Neural crest cell (in vitro differentiated cells): ENCODE data around the gene SLC27A1. TPM values are rescaled to one million over a fixed set of nuclear protein-coding genes. Genes with fewer than 3 reads are reported as not detected.
A peak's percentile ranks its signal among the peaks of the same experiment; 100 is the strongest.

Experiments
- DNase-seq: peaks from one replicate; pipeline ENCODE4 v3.0.0; 2021; ENCODE audit warnings: low read depth, mixed read lengths, low spot score
- H3K27ac Mint-ChIP-seq: one replicate; pipeline ENCODE4 v1.8.0; 2021; ENCODE audit warnings: mild to moderate bottlenecking, mixed read lengths; ENCODE audit not compliant: unreplicated experiment
- H3K27me3 Mint-ChIP-seq: 2 replicates; pipeline ENCODE4 v1.8.0; 2021; ENCODE audit warnings: low read depth, mild to moderate bottlenecking, mixed read lengths
- H3K36me3 Mint-ChIP-seq: 2 replicates; pipeline ENCODE4 v1.8.0; 2021; ENCODE audit warnings: low read depth, mild to moderate bottlenecking, mixed read lengths
- H3K4me1 Mint-ChIP-seq: 2 replicates; pipeline ENCODE4 v1.8.0; 2021; ENCODE audit warnings: mixed read lengths
- H3K4me3 Mint-ChIP-seq: one replicate; pipeline ENCODE4 v1.8.0; 2021; ENCODE audit warnings: mild to moderate bottlenecking, mixed read lengths
- H3K9me3 Mint-ChIP-seq: 2 replicates; pipeline ENCODE4 v1.8.0; 2021; ENCODE audit warnings: mixed read lengths
- total RNA-seq: library from RNA; stranded (reverse); gene quantifications from 2 replicates; pipeline ENCODE4 v1.2.1, GENCODE V29; 2021
- TF ChIP-seq, protein P1 (sequence below): fragments of 200-600 bp; sonication (generic); conservative IDR thresholded peaks from 2 replicates; pipeline ENCODE4 v1.5.0; 2021; ENCODE audit warnings: antibody characterized with exemption, mild to moderate bottlenecking

The SLC27A1 gene
- total RNA-seq, 1 donor from 2014 or later: 17.4 TPM

GRCh38 chr19:17460372-17461230, 9.7 kb upstream of the SLC27A1 start, which contains the start of gene NXNL1:
NXNL1 (minus strand) TSS chr19:17460926; CDS start chr19:17460869, 57 bp downstream.
- Mint-ChIP-seq H3K4me3 (no peak within 1 kb of the TSS), H3K36me3 (no peaks in the 10 kb centered on the region), H3K9me3 (no peaks in the 10 kb centered on the region), H3K4me1 (peaks cover 4% of the 10 kb centered on the region), H3K27ac (no peak within 1 kb of the TSS), H3K27me3 (peaks cover 29% of the 10 kb centered on the region)
- no peak for DNase-seq
- TF ChIP-seq, protein P1, sequence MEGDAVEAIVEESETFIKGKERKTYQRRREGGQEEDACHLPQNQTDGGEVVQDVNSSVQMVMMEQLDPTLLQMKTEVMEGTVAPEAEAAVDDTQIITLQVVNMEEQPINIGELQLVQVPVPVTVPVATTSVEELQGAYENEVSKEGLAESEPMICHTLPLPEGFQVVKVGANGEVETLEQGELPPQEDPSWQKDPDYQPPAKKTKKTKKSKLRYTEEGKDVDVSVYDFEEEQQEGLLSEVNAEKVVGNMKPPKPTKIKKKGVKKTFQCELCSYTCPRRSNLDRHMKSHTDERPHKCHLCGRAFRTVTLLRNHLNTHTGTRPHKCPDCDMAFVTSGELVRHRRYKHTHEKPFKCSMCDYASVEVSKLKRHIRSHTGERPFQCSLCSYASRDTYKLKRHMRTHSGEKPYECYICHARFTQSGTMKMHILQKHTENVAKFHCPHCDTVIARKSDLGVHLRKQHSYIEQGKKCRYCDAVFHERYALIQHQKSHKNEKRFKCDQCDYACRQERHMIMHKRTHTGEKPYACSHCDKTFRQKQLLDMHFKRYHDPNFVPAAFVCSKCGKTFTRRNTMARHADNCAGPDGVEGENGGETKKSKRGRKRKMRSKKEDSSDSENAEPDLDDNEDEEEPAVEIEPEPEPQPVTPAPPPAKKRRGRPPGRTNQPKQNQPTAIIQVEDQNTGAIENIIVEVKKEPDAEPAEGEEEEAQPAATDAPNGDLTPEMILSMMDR: no peak

DNA sequence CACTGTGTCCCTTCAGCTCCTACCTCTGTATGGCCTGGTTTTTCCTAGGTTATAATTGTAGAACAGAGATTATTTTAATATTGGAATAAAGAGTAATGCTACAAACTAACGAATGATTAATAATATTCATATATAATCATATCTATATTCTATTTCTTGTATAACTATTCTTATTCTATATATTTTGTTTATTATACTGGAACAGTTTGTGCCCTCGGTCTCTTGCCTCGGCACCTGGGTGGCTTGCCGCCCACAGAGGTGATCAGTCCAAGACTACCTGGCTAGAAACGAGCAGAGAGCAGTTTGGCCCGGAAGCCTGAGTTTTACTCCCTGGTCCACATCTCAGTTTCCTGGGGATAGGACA, 3.9 kb upstream of the SLC27A1 start:
- DNase-seq: no peak
- Mint-ChIP-seq H3K36me3 (no peaks in the 10 kb centered on the region), H3K27me3 (peaks cover 12% of the 10 kb centered on the region), H3K9me3 (no peaks in the 10 kb centered on the region), H3K4me3 (peak overlapping the region; percentile 55), H3K4me1 (peaks cover 23% of the 10 kb centered on the region), H3K27ac (no peak overlapping the region)
- TF ChIP-seq, protein P1: peak; percentile 3

- H3K27ac Mint-ChIP-seq: no peak overlapping the region
- no peaks in the 10 kb centered on the region for H3K36me3 Mint-ChIP-seq
- TF ChIP-seq, protein P1: no peak
- peaks cover 28% of the 10 kb centered on the region for H3K4me1 Mint-ChIP-seq
- no peaks in the 10 kb centered on the region for H3K9me3 Mint-ChIP-seq
- H3K4me3 Mint-ChIP-seq: peak overlapping the region; percentile 98
- H3K27me3 Mint-ChIP-seq: peaks cover 12% of the 10 kb centered on the region
- no peak for DNase-seq
Observed at GRCh38 chr19:17467471-17468301, 2.6 kb upstream of the SLC27A1 start.

- Mint-ChIP-seq H3K4me1 (peaks cover 28% of the 10 kb centered on the region), H3K27me3 (peaks cover 12% of the 10 kb centered on the region), H3K36me3 (no peaks in the 10 kb centered on the region), H3K27ac (no peak overlapping the region), H3K9me3 (no peaks in the 10 kb centered on the region), H3K4me3 (peak overlapping the region; percentile 98)
- TF ChIP-seq, protein P1: no peak
- no peak for DNase-seq
Observed at GRCh38 chr19:17468302-17469091, 1.8 kb upstream of the SLC27A1 start.

DNA sequence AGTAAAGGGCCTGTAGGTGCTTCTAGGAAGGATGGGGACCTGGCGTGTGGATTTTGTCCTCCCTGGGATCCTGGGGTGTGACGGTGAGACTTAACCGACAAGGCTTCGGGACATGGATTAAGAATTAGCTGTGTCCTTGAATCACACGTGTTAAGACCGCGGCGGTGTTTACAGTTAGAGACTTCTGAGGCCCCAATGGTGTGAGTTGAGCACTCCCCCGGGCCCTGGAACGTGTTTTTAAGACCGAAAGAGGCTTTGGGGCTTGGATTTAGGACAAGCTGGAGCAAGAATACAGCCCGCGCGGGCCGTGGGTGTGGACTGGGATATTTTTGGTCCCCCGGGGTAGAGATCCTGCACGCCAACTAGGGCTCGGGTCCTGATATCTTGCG, 1.2 kb upstream of the SLC27A1 start:
- H3K9me3 Mint-ChIP-seq: no peaks in the 10 kb centered on the region
- H3K27me3 Mint-ChIP-seq: peaks cover 12% of the 10 kb centered on the region
- peak overlapping the region; percentile 44 for H3K27ac Mint-ChIP-seq
- H3K4me3 Mint-ChIP-seq: peak overlapping the region; percentile 98
- no peak for DNase-seq
- TF ChIP-seq, protein P1: no peak
- H3K4me1 Mint-ChIP-seq: peaks cover 28% of the 10 kb centered on the region
- no peaks in the 10 kb centered on the region for H3K36me3 Mint-ChIP-seq
